H1 (cell line): Measurements from ENCODE around the gene GDF2. TPM values are rescaled to one million over a fixed set of nuclear protein-coding genes. Genes with fewer than 3 reads are reported as not detected.

ENCODE experiments used
- CTBP2 ChIP-seq: IDR thresholded peaks from 2 replicates; pipeline ENCODE4 v1.7.0; 2011; ENCODE audit warnings: borderline replicate concordance, mild to moderate bottlenecking, moderate library complexity, mixed read lengths, low read length; ENCODE audit not compliant: insufficient read depth, insufficient read length
- EZH2 ChIP-seq: fragments of 200-600 bp; sonication (generic); IDR thresholded peaks from 2 replicates; pipeline ENCODE4 v1.7.1; 2012; ENCODE audit warnings: low read depth, mild to moderate bottlenecking, moderate library complexity, low read length, inconsistent platforms; ENCODE audit not compliant: severe bottlenecking
- KDM1A ChIP-seq: fragments of 200-600, 300-600 bp; sonication (generic); IDR thresholded peaks from 2 replicates; pipeline ENCODE4 v1.7.1; 2016; ENCODE audit warnings: mild to moderate bottlenecking, low read length, borderline replicate concordance
- MAX ChIP-seq: IDR thresholded peaks from 2 replicates; pipeline ENCODE4 v1.6.1; 2012; ENCODE audit warnings: inconsistent platforms
- polyA plus RNA-seq, 7 experiments: library from polyadenylated mRNA; depleted of rRNA in 3 of 7; stranded (reverse) in 5 of 7; unstranded in 2 of 7; fragments of >200 nt in 5 of 7; fragments of 200-250 nt in 2 of 7; gene quantifications; 1 replicate in 5 of 7; 2 replicates in 1 of 7; 4 replicates in 1 of 7; pipeline versions ENCODE4 v1.2.1 to v1.2.3, GENCODE V29; 2011 to 2013; ENCODE audit warnings: missing spikeins in 2 of 7, mixed read lengths in 2 of 7
- total RNA-seq: library from RNA; stranded (reverse); fragmentation: NEBNext Ultra II Directional; extraction: Animal tissue kit (Norgen Biotek cat#: 25700); gene quantifications from 2 replicates; pipeline ENCODE4 v1.2.1, GENCODE V29; 2021

GDF2 gene
- total and polyA plus RNA-seq, 2 of the 8 experiments (the other 6 are each of a cell fraction or from before 2014, with no cell fraction given), result not detected

- no peak for TF ChIP-seq MAX
- no peak for TF ChIP-seq KDM1A
- TF ChIP-seq EZH2, result no peak
- TF ChIP-seq CTBP2, result no peak
- TF ChIP-seq, all 59 proteins: peak for 0
Observed at GRCh38 chr10:47289921-47290320, 32.3 kb upstream of the GDF2 start (continued).
